ENCODE results near the gene ASIC2. TPM values are rescaled to one million over a fixed set of nuclear protein-coding genes. Genes with fewer than 3 reads are reported as not detected.

The ASIC2 gene
- total and polyA plus RNA-seq, 9 of the 15 experiments (the other 6 are each of a cell fraction or from before 2014, with no cell fraction given), result not detected

DNA sequence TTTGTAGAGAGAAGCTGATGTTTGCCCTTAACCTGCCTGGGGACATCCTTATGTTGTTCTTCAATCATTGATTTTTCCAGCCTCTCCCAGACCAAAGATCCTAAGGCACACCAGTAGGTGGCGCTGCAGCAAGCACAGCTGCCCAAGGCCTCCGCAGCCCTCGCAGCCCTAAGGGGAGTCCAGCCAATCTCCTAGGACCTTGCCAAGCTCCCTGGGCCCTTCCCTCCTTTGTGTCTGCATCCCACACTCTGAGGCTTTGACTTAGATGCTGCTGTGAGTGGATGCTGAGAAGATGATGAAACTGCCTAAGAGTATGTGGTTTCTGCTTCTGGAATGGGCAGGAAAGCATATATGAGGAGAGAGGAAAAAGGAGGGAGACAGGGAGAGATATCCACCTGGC, 254.4 kb downstream of the ASIC2 start:
- ChIA-PET CTCF (ENCODE audit: low intra/inter-chr PET ratio) (interaction anchor here (1.3 kb wide), 1 partner anchor 483 kb away, joined by 4 read pairs; no protein-coding TSS in a partner anchor), POLR2A (no interaction called here)
- BruUV-seq (replicated peaks), result no TSS peak
- peak; percentile 69 to 76 (median 70) for DNase-seq (ENCODE audit: extremely low read depth in 1 of 4, low spot score in 3 of 4)
- Histone ChIP-seq H3K27me3 (ENCODE audit: control insufficient read depth in 2 of 2, insufficient read depth in 2 of 2, low read length in 2 of 2) (peaks cover 0 to 6% of the 10 kb centered on the region in 2 experiments; a peak in 3 of 5 replicates), H3K79me2 (ENCODE audit: control insufficient read depth, insufficient read depth, low read length) (no peaks in the 10 kb centered on the region), H4K20me1 (replicated peaks; ENCODE audit: control insufficient read depth, insufficient read depth, low read length) (no peaks in the 10 kb centered on the region), H3K27ac (ENCODE audit: extremely low read depth, low read depth, low read length) (no peak overlapping the region), H3K4me1 (replicated peaks in 1 of 2; ENCODE audit: control insufficient read depth in 2 of 2, insufficient read depth in 2 of 2, low read length in 2 of 2) (no peaks in the 10 kb centered on the region), H3K9me1 (ENCODE audit: control insufficient read depth, insufficient read depth, low read length) (no peaks in the 10 kb centered on the region), H3K9ac (ENCODE audit: insufficient read depth in 1 of 2, low read depth in 2 of 2, low read length in 2 of 2) (no peak overlapping the region), H3K9me3 (replicated peaks; ENCODE audit: control insufficient read depth, insufficient read depth, low read depth, low read length) (no peaks in the 10 kb centered on the region), H3K36me3 (ENCODE audit: control insufficient read depth, insufficient read depth, low read length) (no peaks in the 10 kb centered on the region), H3K4me3 (no peak overlapping the region), H2AFZ (ENCODE audit: low read depth, low read length) (no peak overlapping the region), H3K4me2 (ENCODE audit: insufficient read depth, low read length) (no peak overlapping the region)
- in situ Hi-C loops (cut with MboI) (no loop called here), intact Hi-C loops (cut with micrococcal nuclease) (no loop called here)
- WGBS (ENCODE audit: insufficient coverage, low coverage, missing lambda C conversion rate), result 2% methylated on average over 3 of the region's 3 CpGs
- FAIRE-seq, result peak; percentile 29
- peak; percentile 96 for ATAC-seq
- TF ChIP-seq, protein P1, sequence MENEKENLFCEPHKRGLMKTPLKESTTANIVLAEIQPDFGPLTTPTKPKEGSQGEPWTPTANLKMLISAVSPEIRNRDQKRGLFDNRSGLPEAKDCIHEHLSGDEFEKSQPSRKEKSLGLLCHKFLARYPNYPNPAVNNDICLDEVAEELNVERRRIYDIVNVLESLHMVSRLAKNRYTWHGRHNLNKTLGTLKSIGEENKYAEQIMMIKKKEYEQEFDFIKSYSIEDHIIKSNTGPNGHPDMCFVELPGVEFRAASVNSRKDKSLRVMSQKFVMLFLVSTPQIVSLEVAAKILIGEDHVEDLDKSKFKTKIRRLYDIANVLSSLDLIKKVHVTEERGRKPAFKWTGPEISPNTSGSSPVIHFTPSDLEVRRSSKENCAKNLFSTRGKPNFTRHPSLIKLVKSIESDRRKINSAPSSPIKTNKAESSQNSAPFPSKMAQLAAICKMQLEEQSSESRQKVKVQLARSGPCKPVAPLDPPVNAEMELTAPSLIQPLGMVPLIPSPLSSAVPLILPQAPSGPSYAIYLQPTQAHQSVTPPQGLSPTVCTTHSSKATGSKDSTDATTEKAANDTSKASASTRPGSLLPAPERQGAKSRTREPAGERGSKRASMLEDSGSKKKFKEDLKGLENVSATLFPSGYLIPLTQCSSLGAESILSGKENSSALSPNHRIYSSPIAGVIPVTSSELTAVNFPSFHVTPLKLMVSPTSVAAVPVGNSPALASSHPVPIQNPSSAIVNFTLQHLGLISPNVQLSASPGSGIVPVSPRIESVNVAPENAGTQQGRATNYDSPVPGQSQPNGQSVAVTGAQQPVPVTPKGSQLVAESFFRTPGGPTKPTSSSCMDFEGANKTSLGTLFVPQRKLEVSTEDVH (IDR thresholded peaks at IDR 0.05; ENCODE audit: low read depth, partially characterized antibody), result no peak
- TF ChIP-seq ZNF232 (CRISPR knock-in tag; IDR thresholded peaks at IDR 0.05) (no peak), ZNF830 (CRISPR knock-in tag; IDR thresholded peaks at IDR 0.05) (no peak), RBM17 (IDR thresholded peaks at IDR 0.05; ENCODE audit: borderline replicate concordance, low read depth, low read length) (no peak), POLR2B (IDR thresholded peaks at IDR 0.05; ENCODE audit: low read depth, partially characterized antibody) (no peak), FOXJ3 (CRISPR knock-in tag; IDR thresholded peaks at IDR 0.05) (no peak), STAG1 (CRISPR knock-in tag; IDR thresholded peaks at IDR 0.05; ENCODE audit: borderline replicate concordance) (peak; percentile 20; the same call in 1 of the 2 replicates), ETV6 (IDR thresholded peaks at IDR 0.05; ENCODE audit: borderline replicate concordance in 1 of 2, low read depth in 2 of 2, low read length in 1 of 2) (no peak), ETV6 (CRISPR knock-in tag; IDR thresholded peaks at IDR 0.05; ENCODE audit: borderline replicate concordance) (no peak), ZNF717 (CRISPR knock-in tag; IDR thresholded peaks at IDR 0.05) (no peak), PRPF4 (IDR thresholded peaks at IDR 0.05; ENCODE audit: insufficient read depth, low read depth, low read length, poor library complexity, severe bottlenecking) (no peak), ZNF24 (IDR thresholded peaks at IDR 0.05) (no peak)
- TF ChIP-seq, protein P2, sequence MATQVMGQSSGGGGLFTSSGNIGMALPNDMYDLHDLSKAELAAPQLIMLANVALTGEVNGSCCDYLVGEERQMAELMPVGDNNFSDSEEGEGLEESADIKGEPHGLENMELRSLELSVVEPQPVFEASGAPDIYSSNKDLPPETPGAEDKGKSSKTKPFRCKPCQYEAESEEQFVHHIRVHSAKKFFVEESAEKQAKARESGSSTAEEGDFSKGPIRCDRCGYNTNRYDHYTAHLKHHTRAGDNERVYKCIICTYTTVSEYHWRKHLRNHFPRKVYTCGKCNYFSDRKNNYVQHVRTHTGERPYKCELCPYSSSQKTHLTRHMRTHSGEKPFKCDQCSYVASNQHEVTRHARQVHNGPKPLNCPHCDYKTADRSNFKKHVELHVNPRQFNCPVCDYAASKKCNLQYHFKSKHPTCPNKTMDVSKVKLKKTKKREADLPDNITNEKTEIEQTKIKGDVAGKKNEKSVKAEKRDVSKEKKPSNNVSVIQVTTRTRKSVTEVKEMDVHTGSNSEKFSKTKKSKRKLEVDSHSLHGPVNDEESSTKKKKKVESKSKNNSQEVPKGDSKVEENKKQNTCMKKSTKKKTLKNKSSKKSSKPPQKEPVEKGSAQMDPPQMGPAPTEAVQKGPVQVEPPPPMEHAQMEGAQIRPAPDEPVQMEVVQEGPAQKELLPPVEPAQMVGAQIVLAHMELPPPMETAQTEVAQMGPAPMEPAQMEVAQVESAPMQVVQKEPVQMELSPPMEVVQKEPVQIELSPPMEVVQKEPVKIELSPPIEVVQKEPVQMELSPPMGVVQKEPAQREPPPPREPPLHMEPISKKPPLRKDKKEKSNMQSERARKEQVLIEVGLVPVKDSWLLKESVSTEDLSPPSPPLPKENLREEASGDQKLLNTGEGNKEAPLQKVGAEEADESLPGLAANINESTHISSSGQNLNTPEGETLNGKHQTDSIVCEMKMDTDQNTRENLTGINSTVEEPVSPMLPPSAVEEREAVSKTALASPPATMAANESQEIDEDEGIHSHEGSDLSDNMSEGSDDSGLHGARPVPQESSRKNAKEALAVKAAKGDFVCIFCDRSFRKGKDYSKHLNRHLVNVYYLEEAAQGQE (IDR thresholded peaks at IDR 0.05; ENCODE audit: borderline replicate concordance), result no peak; the same call in 1 of the 2 replicates
- TF ChIP-seq, protein P2 (CRISPR knock-in tag; IDR thresholded peaks at IDR 0.05; ENCODE audit: low read depth), result no peak
